Peyer's patch (tissue), 4 donors: ENCODE measurements around the gene PTPRQ. TPM values are rescaled to one million over a fixed set of nuclear protein-coding genes. Genes with fewer than 3 reads are reported as not detected.

Experiments
- DNase-seq, 3 donors: peaks; one replicate each; pipeline ENCODE4 v3.0.0-alpha.2; 2017 to 2019
- H3K27ac ChIP-seq, 4 donors: fragments of 200-600 bp; sonication (generic); one replicate each; pipeline ENCODE4 v1.5.1; 2016 to 2019
- H3K27me3 ChIP-seq, 2 donors: fragments of 200-600 bp; sonication (generic); one replicate each; pipeline ENCODE4 v1.5.1; 2019
- H3K36me3 ChIP-seq, 3 donors: fragments of 200-600 bp; sonication (generic); one replicate each; pipeline ENCODE4 v1.5.1; 2016 to 2019
- H3K4me1 ChIP-seq, 4 donors: fragments of 200-600 bp; sonication (generic); one replicate each; pipeline ENCODE4 v1.5.1; 2016 to 2019
- H3K4me3 ChIP-seq, 4 donors: fragments of 200-600 bp; sonication (generic); 1 replicate in 3 of 4; 2 replicates in 1 of 4; pipeline ENCODE4 v1.5.1; 2016 to 2019; ENCODE audit warnings: mild to moderate bottlenecking in 1 of 4
- H3K9me3 ChIP-seq, 4 donors: fragments of 200-600 bp; sonication (generic); one replicate each; pipeline ENCODE4 v1.5.1; 2016 to 2019; ENCODE audit warnings: mild to moderate bottlenecking in 1 of 4
- CTCF ChIP-seq, 6 experiments: fragments of 450-650 bp in 4 of 6; fragments of 200-600 bp in 2 of 6; sonication (generic) in 1 of 6; IDR thresholded peaks; one replicate each; pipeline ENCODE4 v1.5.1; 2017 to 2019; ENCODE audit warnings: antibody characterized with exemption in 6 of 6, mild to moderate bottlenecking in 3 of 6, moderate library complexity in 1 of 6
- POLR2A ChIP-seq, 2 donors: fragments of 450-650 bp; IDR thresholded peaks; one replicate each; pipeline ENCODE4 v1.5.1; 2017; ENCODE audit warnings: antibody characterized with exemption in 2 of 2, mild to moderate bottlenecking in 2 of 2, moderate library complexity in 2 of 2
- total RNA-seq, 4 donors: library from RNA; depleted of rRNA; stranded (reverse); fragments of >200 nt; gene quantifications; one replicate each; pipeline ENCODE4 v1.1.0, GENCODE V29; 2016

PTPRQ gene
- total RNA-seq, 4 donors from 2014 or later: 0.13 TPM; not detected in 3

- H3K27ac ChIP-seq: no peak overlapping the region
- peaks cover 0 to 8% (median 0%) of the 10 kb centered on the region in 4 donors for H3K9me3 ChIP-seq
- no peaks in the 10 kb centered on the region for H3K27me3 ChIP-seq
- DNase-seq: no peak
- no peaks in the 10 kb centered on the region for H3K4me1 ChIP-seq
- no peak overlapping the region for H3K4me3 ChIP-seq
- H3K36me3 ChIP-seq: no peaks in the 10 kb centered on the region
- no peak for TF ChIP-seq CTCF (IDR thresholded peaks at IDR 0.05)
- TF ChIP-seq POLR2A (IDR thresholded peaks at IDR 0.05): no peak
These were observed 266.9 kb downstream of the PTPRQ start for GRCh38 chr12:80710727-80711449.

GRCh38 chr12:80711866-80712265 lies 267.8 kb downstream of the PTPRQ start:
- TF ChIP-seq POLR2A (IDR thresholded peaks at IDR 0.05) (no peak), CTCF (IDR thresholded peaks at IDR 0.05) (no peak)
- Histone ChIP-seq H3K4me1 (no peaks in the 10 kb centered on the region), H3K4me3 (no peak overlapping the region), H3K9me3 (peaks cover 0 to 8% (median 0%) of the 10 kb centered on the region in 4 donors), H3K27me3 (peaks cover 0 to 2% of the 10 kb centered on the region in 2 donors), H3K36me3 (no peaks in the 10 kb centered on the region), H3K27ac (no peak overlapping the region)
- DNase-seq: no peak

GRCh38 chr12:80712866-80713265 lies 268.8 kb downstream of the PTPRQ start:
- TF ChIP-seq CTCF (IDR thresholded peaks at IDR 0.05) (no peak), POLR2A (IDR thresholded peaks at IDR 0.05) (no peak)
- Histone ChIP-seq H3K4me3 (no peak overlapping the region), H3K4me1 (no peaks in the 10 kb centered on the region), H3K27ac (no peak overlapping the region), H3K27me3 (peaks cover 0 to 4% of the 10 kb centered on the region in 2 donors), H3K9me3 (peaks cover 0 to 8% (median 0%) of the 10 kb centered on the region in 4 donors), H3K36me3 (no peaks in the 10 kb centered on the region)
- no peak for DNase-seq

GRCh38 chr12:80713419-80713818 lies 269.4 kb downstream of the PTPRQ start:
- Histone ChIP-seq H3K4me1 (no peaks in the 10 kb centered on the region), H3K27ac (no peak overlapping the region), H3K9me3 (peaks cover 0 to 3% (median 0%) of the 10 kb centered on the region in 4 donors), H3K27me3 (peaks cover 0 to 4% of the 10 kb centered on the region in 2 donors), H3K36me3 (no peaks in the 10 kb centered on the region), H3K4me3 (no peak overlapping the region)
- no peak for DNase-seq
- TF ChIP-seq CTCF (IDR thresholded peaks at IDR 0.05): no peak
- no peak for TF ChIP-seq POLR2A (IDR thresholded peaks at IDR 0.05)

- H3K27me3 ChIP-seq: peaks cover 0 to 4% of the 10 kb centered on the region in 2 donors
- TF ChIP-seq CTCF (IDR thresholded peaks at IDR 0.05) (no peak), POLR2A (IDR thresholded peaks at IDR 0.05) (no peak)
- no peaks in the 10 kb centered on the region for H3K36me3 ChIP-seq
- DNase-seq: no peak
- H3K4me1 ChIP-seq: no peaks in the 10 kb centered on the region
- H3K27ac ChIP-seq: no peak overlapping the region
- no peaks in the 10 kb centered on the region for H3K9me3 ChIP-seq
- H3K4me3 ChIP-seq: no peak overlapping the region
These were observed 270.0 kb downstream of the PTPRQ start for GRCh38 chr12:80714055-80714454.
